NCI-H446 (cell line): Measurements from ENCODE around the gene SLC6A19.
"Not testable (repeated sequence)": the region's sequence is repeated elsewhere in the genome, so short reads cannot be mapped to it uniquely, and the experiment has no call there.

Experiments used
- DNase-seq, 2 experiments: peaks; one replicate each; lab custom pipeline; 2025; lab: John Stamatoyannopoulos, UW

SLC6A19 gene

GRCh38 chr5:1223278-1223670, 21.9 kb downstream of the SLC6A19 start:
- no peak for DNase-seq

- no peak for DNase-seq
These were observed 23.2 kb downstream of the SLC6A19 start for GRCh38 chr5:1224631-1225030.

- no peak for DNase-seq
These were observed 23.7 kb downstream of the SLC6A19 start, which contains the start of gene SLC6A18 for GRCh38 chr5:1225081-1225480. Gene SLC6A18 (plus strand): TSS chr5:1225381. CDS start chr5:1225478, 97 bp downstream.

GRCh38 chr5:1226231-1226630, 24.8 kb downstream of the SLC6A19 start:
- no peak for DNase-seq

GRCh38 chr5:1226839-1227581, 25.6 kb downstream of the SLC6A19 start:
- no peak for DNase-seq

DNA sequence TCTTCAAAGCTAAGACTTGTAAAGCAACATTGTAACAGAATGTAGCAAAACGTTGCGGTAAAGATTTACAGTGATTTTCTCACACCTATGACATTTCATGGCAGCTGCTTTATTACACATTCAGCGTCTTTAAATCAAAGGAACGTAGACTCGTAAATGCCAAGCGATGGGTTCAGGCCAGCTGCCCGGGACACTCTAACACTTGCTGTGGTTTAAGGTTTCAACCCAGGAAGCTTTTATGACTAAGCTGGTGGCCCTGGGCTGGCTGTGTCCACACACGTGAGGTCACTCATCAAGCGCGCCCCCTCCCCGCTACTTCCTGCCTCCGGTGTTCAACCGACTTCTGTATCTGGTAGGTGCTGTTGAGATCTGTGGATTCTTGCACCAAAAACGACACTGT, 26.3 kb downstream of the SLC6A19 start:
- DNase-seq = no peak

DNA sequence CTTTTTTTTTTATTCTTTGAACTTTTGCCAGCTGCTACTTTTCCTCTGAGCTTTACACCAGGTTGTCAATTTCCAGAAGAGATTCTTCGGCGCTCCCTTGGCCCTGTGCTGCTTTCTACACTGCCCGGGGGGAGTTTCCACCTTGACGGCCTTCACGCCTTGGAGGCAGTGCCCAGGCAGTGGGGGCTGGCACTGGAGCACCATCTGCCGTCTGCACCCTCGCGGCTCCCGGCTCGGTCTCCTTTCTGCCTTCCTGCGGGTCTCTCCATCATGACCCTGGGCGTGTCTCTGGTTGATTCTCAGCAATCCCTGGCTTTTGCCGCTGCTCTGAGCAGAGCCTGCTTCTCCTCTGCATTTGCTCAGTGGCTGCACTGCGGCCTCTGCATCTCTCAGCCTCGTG, 26.7 kb downstream of the SLC6A19 start:
- no peak for DNase-seq

- DNase-seq = not testable (repeated sequence)
These were observed 27.6 kb downstream of the SLC6A19 start for GRCh38 chr5:1229023-1229422.

DNA sequence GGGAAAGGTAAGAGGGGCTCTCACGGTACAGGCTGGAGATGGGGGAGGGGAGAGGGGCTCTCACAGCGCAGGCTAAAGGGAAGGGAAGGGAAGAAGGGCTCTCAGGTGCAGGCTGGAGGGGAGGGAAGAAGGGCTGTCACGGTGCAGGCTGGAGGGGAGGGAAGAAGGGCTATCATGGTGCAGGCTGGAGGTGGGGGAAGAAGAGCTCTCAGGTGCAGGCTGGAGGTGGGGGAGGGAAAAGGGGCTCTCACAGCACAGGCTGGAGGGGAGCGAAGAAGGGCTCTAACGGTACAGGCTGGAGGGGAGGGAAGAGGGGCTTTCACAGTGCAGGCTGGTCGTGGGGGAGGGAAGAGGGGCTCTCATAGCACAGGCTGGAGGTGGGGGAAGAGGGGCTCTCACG, 28.4 kb downstream of the SLC6A19 start:
- no peak for DNase-seq

DNA sequence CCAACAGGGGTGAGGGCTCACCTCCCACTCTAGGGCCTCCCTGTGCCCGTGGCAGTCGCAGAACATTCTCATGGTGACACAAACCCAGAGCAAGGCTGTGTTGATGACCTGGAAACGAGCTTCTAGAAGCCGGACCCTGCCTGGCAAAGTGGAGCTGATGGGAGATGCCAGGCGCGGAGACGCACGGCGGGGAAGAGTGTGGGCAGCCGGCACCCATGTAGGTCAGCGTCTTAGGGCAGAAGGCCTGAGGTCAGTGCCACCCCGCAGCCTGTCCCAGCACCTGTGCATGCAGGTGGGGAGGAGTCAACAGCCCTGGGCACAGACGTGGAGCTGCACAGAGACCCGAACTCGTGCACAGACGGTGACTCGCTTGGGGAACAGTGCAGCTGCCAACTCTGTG, 29.2 kb downstream of the SLC6A19 start:
- no peak for DNase-seq

- no peak for DNase-seq
These were observed 30.0 kb downstream of the SLC6A19 start for GRCh38 chr5:1231354-1231905.

- no peak for DNase-seq
These were observed 31.4 kb downstream of the SLC6A19 start for GRCh38 chr5:1232780-1233179.

DNA sequence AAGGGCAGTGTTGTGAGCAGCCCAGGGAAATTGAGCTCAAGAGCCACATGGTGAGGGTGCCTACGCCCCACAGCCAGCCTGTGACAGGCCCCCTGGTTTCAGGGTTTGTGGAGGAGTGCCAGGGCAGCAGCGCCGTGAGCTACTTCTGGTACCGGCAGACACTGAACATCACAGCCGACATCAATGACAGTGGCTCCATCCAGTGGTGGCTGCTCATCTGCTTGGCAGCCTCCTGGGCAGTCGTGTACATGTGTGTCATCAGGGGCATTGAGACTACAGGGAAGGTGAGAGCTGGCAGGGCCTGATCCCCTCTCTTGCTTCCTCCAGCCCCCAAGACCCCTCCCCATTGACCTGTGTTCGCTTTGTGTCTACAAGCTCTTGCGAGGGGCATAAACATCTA, 34.0 kb downstream of the SLC6A19 start:
- DNase-seq = no peak

GRCh38 chr5:1235838-1236237, 34.4 kb downstream of the SLC6A19 start:
- no peak for DNase-seq

DNA sequence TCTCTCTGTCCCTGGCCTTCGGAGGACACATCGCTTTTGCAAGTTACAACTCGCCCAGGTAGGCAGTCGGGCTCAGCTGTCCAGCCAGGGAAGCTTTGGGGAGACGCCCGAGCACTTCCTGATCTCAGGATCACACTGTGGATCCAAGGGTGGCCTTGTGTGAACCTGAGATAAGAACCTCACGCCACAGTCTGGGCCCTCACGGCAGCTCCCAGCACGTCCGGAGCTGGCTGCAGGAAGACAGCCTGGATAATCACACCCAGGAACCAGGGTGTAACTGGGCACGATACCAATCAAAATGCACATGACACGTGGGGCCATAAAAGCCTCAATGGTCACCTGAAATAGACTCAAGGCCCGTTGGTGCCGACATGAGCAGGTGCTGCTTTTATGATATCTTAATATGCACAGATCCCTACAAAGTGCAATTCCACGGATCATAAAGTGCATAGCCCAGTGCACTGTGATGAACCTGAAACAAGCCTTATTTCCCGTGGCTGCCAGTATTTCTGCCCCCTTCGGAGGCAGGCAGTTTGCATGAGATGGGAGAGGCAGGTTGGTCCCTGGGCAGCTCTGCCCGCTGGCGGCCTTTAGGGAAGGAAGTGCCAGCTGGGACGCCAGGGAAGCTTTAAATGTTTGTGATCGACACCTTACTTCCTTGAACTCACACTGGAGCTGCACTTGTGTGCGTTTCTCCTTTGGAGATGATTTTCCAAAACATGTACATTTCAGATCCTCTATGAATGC, 38.3 kb downstream of the SLC6A19 start:
- no peak for DNase-seq

GRCh38 chr5:1240496-1241260, 39.3 kb downstream of the SLC6A19 start:
- DNase-seq = no peak

DNA sequence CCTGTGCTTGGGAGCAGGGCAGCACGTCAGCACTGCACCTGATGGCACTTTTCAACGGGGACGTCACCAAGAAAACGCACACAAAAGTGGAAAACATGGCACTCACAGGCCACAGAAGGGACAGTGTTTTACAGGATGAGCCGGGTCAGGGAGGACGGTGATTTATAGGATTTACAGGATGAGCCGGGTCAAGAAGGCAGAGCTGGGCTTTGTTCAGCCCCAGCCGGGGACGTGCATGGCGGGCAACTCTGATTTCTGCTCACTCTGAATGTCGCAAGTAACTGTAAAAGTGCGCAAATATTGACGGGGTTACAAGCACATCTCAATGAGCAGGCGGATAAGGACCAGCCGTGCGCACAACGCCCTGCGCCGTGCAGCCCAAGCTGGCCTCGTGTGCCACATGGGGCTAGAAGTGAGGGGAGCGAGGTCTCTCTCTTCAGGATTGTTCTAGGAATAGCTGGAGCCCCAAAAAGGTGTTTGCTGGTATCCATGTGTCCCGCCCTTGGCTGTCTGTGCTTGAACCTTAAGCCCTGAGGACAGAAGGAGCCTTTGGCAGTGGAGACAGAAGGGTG, 40.2 kb downstream of the SLC6A19 start:
- no peak for DNase-seq

DNA sequence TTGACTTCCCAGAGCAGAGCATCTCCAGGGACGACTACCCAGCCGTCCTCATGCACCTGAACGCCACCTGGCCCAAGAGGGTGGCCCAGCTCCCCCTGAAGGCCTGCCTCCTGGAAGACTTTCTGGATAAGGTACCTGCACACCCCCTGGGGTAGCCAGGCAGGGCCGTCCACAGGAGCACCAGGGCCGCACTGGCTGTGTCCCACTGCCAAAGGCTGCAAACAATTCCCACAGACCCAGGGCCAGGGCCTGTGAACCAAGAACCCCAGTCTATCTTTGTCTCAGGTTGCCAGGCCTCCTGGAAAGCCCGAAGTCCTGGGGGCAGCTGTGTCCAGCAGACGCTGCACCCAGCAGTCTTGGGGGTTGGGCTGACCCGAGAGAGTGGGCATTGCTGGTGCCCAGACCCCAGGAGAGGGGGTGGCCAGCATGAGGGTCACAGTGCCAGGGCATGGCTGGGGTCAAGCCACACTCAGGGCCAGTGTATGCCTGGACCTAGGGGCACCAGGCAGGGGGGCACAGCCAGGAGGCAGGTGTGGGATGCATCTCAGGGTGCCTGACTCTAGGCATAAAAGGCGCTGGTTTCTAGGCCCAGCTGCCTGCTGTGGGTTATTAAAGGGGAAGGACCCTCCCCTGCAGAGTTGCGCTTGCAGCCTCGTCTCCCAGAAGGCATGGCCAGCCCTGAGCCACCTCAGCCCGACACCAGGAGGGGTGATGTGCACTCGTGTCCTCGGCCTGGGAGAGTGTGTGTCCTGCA, 41.5 kb downstream of the SLC6A19 start:
- DNase-seq = no peak

DNA sequence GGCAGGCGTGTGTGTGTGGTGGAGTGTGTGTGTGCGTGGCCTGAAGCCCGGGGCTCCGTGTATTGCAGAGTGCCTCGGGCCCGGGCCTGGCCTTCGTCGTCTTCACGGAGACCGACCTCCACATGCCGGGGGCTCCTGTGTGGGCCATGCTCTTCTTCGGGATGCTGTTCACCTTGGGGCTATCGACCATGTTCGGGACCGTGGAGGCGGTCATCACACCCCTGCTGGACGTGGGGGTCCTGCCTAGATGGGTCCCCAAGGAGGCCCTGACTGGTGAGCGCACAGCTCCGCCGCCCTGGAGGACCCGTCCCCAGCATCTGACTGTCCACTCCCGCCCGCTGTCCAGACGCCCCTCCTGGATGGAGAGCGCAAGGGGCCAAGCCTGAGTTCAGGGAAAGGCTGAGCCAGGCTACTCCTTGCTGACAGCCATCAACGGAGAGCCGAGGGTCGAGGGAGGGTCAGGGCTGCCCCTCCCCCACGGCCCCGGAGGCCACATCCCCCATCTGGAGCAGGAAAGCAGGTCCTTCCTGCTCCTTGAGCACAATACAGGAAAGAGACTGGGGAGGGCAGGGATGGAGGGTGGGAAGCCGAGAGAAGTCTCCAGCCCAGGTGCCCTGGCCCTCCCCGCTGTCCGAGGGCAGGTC, 42.2 kb downstream of the SLC6A19 start:
- no peak for DNase-seq

GRCh38 chr5:1244255-1244654, 42.9 kb downstream of the SLC6A19 start:
- DNase-seq = no peak

- no peak for DNase-seq
These were observed 43.6 kb downstream of the SLC6A19 start for GRCh38 chr5:1244976-1245375.
